T-cell (primary cell): ENCODE measurements around the gene SFT2D1. TPM values are rescaled to one million over a fixed set of nuclear protein-coding genes. Genes with fewer than 3 reads are reported as not detected.

ENCODE experiments used
- ATAC-seq, 4 experiments: fragments of 200-7000 bp in 3 of 4; fragments of 150-1000 bp in 1 of 4; cut with Tn5 transposase; replicated peaks in 1 of 4; 1 replicate in 3 of 4; 2 replicates in 1 of 4; pipeline ENCODE4 v1.10.0; 2021; ENCODE audit warnings: moderate library complexity in 3 of 4, mild to moderate bottlenecking in 2 of 4, moderate number of reproducible peaks in 1 of 4
- CTCF ChIA-PET, 2 donors: fragments of 300-600 bp; sonication (Branson Sonifier 250); formaldehyde crosslinking; loops; one replicate each; lab custom pipeline; 2022; ENCODE audit warnings: antibody characterized with exemption in 2 of 2; lab: Charles Lee
- POLR2A ChIA-PET, 2 donors: fragments of 300-600 bp; sonication (Branson Sonifier 250); formaldehyde crosslinking; loops; one replicate each; lab custom pipeline; 2022; ENCODE audit warnings: antibody characterized with exemption in 2 of 2; lab: Charles Lee
- DNase-seq, 35 experiments: peaks; one replicate each; pipeline versions ENCODE4 v3.0.0 to v3.0.0-alpha.2; 2013 to 2023
- H3K27ac ChIP-seq: one replicate; pipeline ENCODE4 v1.5.1; 2013; ENCODE audit warnings: low read length
- H3K27me3 ChIP-seq, 2 experiments: replicated peaks in 1 of 2; 1 replicate in 1 of 2; 2 replicates in 1 of 2; pipeline versions ENCODE4 v1.6.1 to v1.7.0; 2013; ENCODE audit warnings: low read length in 1 of 2, mixed read lengths in 1 of 2; ENCODE audit not compliant: control insufficient read depth in 2 of 2, insufficient read depth in 2 of 2; ENCODE audit errors: extremely low read depth in 1 of 2
- H3K36me3 ChIP-seq, 2 donors: 1 replicate in 1 of 2; 2 replicates in 1 of 2; pipeline versions ENCODE4 v1.6.1 to v1.7.0; 2013; ENCODE audit warnings: low read length in 1 of 2; ENCODE audit not compliant: control insufficient read depth in 2 of 2, insufficient read depth in 1 of 2; ENCODE audit errors: extremely low read depth in 1 of 2
- H3K4me1 ChIP-seq, 2 experiments: 1 replicate in 1 of 2; 2 replicates in 1 of 2; pipeline versions ENCODE4 v1.6.1 to v1.7.0; 2013; ENCODE audit warnings: low read length in 2 of 2, mixed read lengths in 1 of 2; ENCODE audit not compliant: insufficient read depth in 2 of 2, control insufficient read depth in 1 of 2; ENCODE audit errors: extremely low read depth in 1 of 2
- H3K4me3 ChIP-seq, 2 donors: 1 replicate in 1 of 2; 2 replicates in 1 of 2; pipeline versions ENCODE4 v1.5.1 to v1.7.0; 2013; ENCODE audit warnings: mild to moderate bottlenecking in 2 of 2, low read length in 1 of 2, moderate library complexity in 1 of 2; ENCODE audit not compliant: control insufficient read depth in 1 of 2; ENCODE audit errors: extremely low read depth in 1 of 2
- H3K9me3 ChIP-seq: 2 replicates; pipeline ENCODE4 v1.7.0; 2013
- H3K27ac Mint-ChIP-seq, 2 donors: one replicate each; pipeline ENCODE4 v1.8.0; 2020 to 2021; ENCODE audit warnings: mild to moderate bottlenecking in 2 of 2, mixed read lengths in 2 of 2
- H3K27me3 Mint-ChIP-seq, 2 donors: one replicate each; pipeline ENCODE4 v1.8.0; 2021 to 2022; ENCODE audit warnings: mixed read lengths in 2 of 2
- H3K36me3 Mint-ChIP-seq: one replicate; pipeline ENCODE4 v1.8.0; 2021; ENCODE audit warnings: mixed read lengths
- H3K4me1 Mint-ChIP-seq, 3 donors: one replicate each; pipeline ENCODE4 v1.8.0; 2020 to 2022; ENCODE audit warnings: mixed read lengths in 3 of 3, mild to moderate bottlenecking in 1 of 3
- H3K4me3 Mint-ChIP-seq, 3 donors: one replicate each; pipeline ENCODE4 v1.8.0; 2020 to 2022; ENCODE audit warnings: mild to moderate bottlenecking in 3 of 3, mixed read lengths in 3 of 3, moderate library complexity in 3 of 3
- H3K9me3 Mint-ChIP-seq, 3 donors: one replicate each; pipeline ENCODE4 v1.8.0; 2020 to 2022; ENCODE audit warnings: mixed read lengths in 3 of 3
- WGBS: methylation state at CpG from one replicate; pipeline ENCODE4 v1.1.5; 2013; ENCODE audit warnings: missing lambda C conversion rate; ENCODE audit not compliant: insufficient coverage; 5-methylcytosine and 5-hydroxymethylcytosine counted together
- total RNA-seq, 35 experiments: library from RNA in 6 of 35; stranded (reverse) in 6 of 35; fragments of 120-200 nt in 1 of 35; gene quantifications; one replicate each; pipeline versions ENCODE4 v1.2.1 to v1.2.4 and lab custom pipeline; 2013 to 2026

Gene SFT2D1
- total RNA-seq, 5 donors from 2014 or later (not counting 1 experiment from before 2014, with no cell fraction given): 13.8 to 32.0 (median 24.6) TPM

GRCh38 chr6:166381381-166381732 lies 39.0 kb upstream of the SFT2D1 start:
- ChIA-PET POLR2A (interaction anchor here in 1 of 2 donors (1.3 kb wide), 1 partner anchor 38 kb away, joined by 4 read pairs; no protein-coding TSS in a partner anchor), CTCF (interaction anchor here (0.6 to 2.5 kb wide), 38 partner anchors 8 to 619 kb away, joined by 3 to 19 read pairs (median 4); partner anchors contain the start of genes PRR18 (in 1 of the 2) and RPS6KA2 (in 1 of the 2))
- DNase-seq (no peak), ATAC-seq (no peak)
- no peaks in the 10 kb centered on the region for H3K27me3 ChIP-seq
- peak overlapping the region; percentile 91 to 95 (median 92) for H3K4me3 Mint-ChIP-seq
- no peaks in the 10 kb centered on the region for H3K27me3 Mint-ChIP-seq
- H3K27ac ChIP-seq: no peak overlapping the region
- H3K9me3 ChIP-seq: no peaks in the 10 kb centered on the region
- H3K4me3 ChIP-seq: peak overlapping the region; percentile 59 to 84
- WGBS: no CpG with 5 or more reads among the region's 6 CpGs
- H3K4me1 Mint-ChIP-seq: peaks cover 10 to 18% (median 15%) of the 10 kb centered on the region in 3 donors
- no peaks in the 10 kb centered on the region for H3K9me3 Mint-ChIP-seq
- peaks cover 5% of the 10 kb centered on the region for H3K36me3 Mint-ChIP-seq
- peaks cover 11 to 14% of the 10 kb centered on the region in 2 experiments for H3K4me1 ChIP-seq
- H3K27ac Mint-ChIP-seq: peak overlapping the region; percentile 59 to 78
- H3K36me3 ChIP-seq: no peaks in the 10 kb centered on the region

- no peak for DNase-seq
- no peak overlapping the region for H3K4me3 Mint-ChIP-seq
- no peaks in the 10 kb centered on the region for H3K27me3 Mint-ChIP-seq
- H3K4me1 ChIP-seq: peaks cover 11 to 14% of the 10 kb centered on the region in 2 experiments
- no peaks in the 10 kb centered on the region for H3K9me3 Mint-ChIP-seq
- H3K27ac Mint-ChIP-seq: no peak overlapping the region
- no CpG with 5 or more reads among the region's 4 CpGs for WGBS
- H3K36me3 Mint-ChIP-seq: peaks cover 5% of the 10 kb centered on the region
- H3K27me3 ChIP-seq: no peaks in the 10 kb centered on the region
- H3K9me3 ChIP-seq: no peaks in the 10 kb centered on the region
- ATAC-seq: no peak
- H3K4me1 Mint-ChIP-seq: peaks cover 10 to 18% (median 15%) of the 10 kb centered on the region in 3 donors
- no peak overlapping the region for H3K4me3 ChIP-seq
- H3K27ac ChIP-seq: no peak overlapping the region
- ChIA-PET CTCF (interaction anchor here (0.6 to 2.5 kb wide), 5 partner anchors 20 to 67 kb away, joined by 5 to 19 read pairs (median 11); no protein-coding TSS in a partner anchor), POLR2A (interaction anchor here in 1 of 2 donors (0.6 kb wide), 1 partner anchor 159 kb away, joined by 3 read pairs; no protein-coding TSS in a partner anchor)
- H3K36me3 ChIP-seq: no peaks in the 10 kb centered on the region
Observed at GRCh38 chr6:166379800-166380199, 37.5 kb upstream of the SFT2D1 start.

GRCh38 chr6:166379103-166379586 lies 36.8 kb upstream of the SFT2D1 start:
- H3K9me3 Mint-ChIP-seq: no peaks in the 10 kb centered on the region
- no peaks in the 10 kb centered on the region for H3K27me3 Mint-ChIP-seq
- H3K4me3 Mint-ChIP-seq: no peak overlapping the region
- H3K4me1 Mint-ChIP-seq: peaks cover 10 to 16% (median 13%) of the 10 kb centered on the region in 3 donors
- no peak for ATAC-seq
- Histone ChIP-seq H3K4me1 (peaks cover 11 to 12% of the 10 kb centered on the region in 2 experiments), H3K27me3 (no peaks in the 10 kb centered on the region), H3K27ac (no peak overlapping the region), H3K36me3 (no peaks in the 10 kb centered on the region), H3K9me3 (no peaks in the 10 kb centered on the region), H3K4me3 (no peak overlapping the region)
- peaks cover 5% of the 10 kb centered on the region for H3K36me3 Mint-ChIP-seq
- no peak for DNase-seq
- no CpG with 5 or more reads among the region's 1 CpG for WGBS
- no peak overlapping the region for H3K27ac Mint-ChIP-seq
- ChIA-PET POLR2A (interaction anchor here in 1 of 2 donors (0.6 kb wide), 1 partner anchor 128 kb away, joined by 3 read pairs; no protein-coding TSS in a partner anchor), CTCF (interaction anchor here (0.9 to 2.4 kb wide), 3 partner anchors 20 to 66 kb away, joined by 3 to 13 read pairs (median 6); no protein-coding TSS in a partner anchor)

- Mint-ChIP-seq H3K4me1 (peaks cover 9 to 11% (median 10%) of the 10 kb centered on the region in 3 donors), H3K36me3 (peaks cover 5% of the 10 kb centered on the region)
- POLR2A ChIA-PET: interaction anchor here in 1 of 2 donors (0.7 kb wide), 1 partner anchor 1547 kb away, joined by 5 read pairs; no protein-coding TSS in a partner anchor
Observed at GRCh38 chr6:166377721-166378120, 35.4 kb upstream of the SFT2D1 start.

GRCh38 chr6:166375013-166375412 lies 32.7 kb upstream of the SFT2D1 start:
- H3K9me3 Mint-ChIP-seq: no peaks in the 10 kb centered on the region
- Histone ChIP-seq H3K36me3 (no peaks in the 10 kb centered on the region), H3K27ac (no peak overlapping the region), H3K4me3 (no peak overlapping the region), H3K9me3 (no peaks in the 10 kb centered on the region), H3K27me3 (no peaks in the 10 kb centered on the region), H3K4me1 (no peaks in the 10 kb centered on the region)
- no peak overlapping the region for H3K27ac Mint-ChIP-seq
- peaks cover 0 to 1% (median 0%) of the 10 kb centered on the region in 3 donors for H3K4me1 Mint-ChIP-seq
- POLR2A ChIA-PET: interaction anchor here in 1 of 2 donors (0.7 kb wide), 1 partner anchor 16 kb away, joined by 3 read pairs; no protein-coding TSS in a partner anchor
- WGBS: no CpG with 5 or more reads among the region's 1 CpG
- no peak for DNase-seq
- CTCF ChIA-PET: interaction anchor here (0.6 to 0.7 kb wide), 2 partner anchors 56 to 62 kb away, joined by 4 read pairs; no protein-coding TSS in a partner anchor
- H3K27me3 Mint-ChIP-seq: no peaks in the 10 kb centered on the region
- peaks cover 5% of the 10 kb centered on the region for H3K36me3 Mint-ChIP-seq
- H3K4me3 Mint-ChIP-seq: no peak overlapping the region
- ATAC-seq: no peak

More at GRCh38 chr6:166377721-166378120, 35.4 kb upstream of the SFT2D1 start:
- 0% methylated on average over 1 of the region's 2 CpGs for WGBS
- Histone ChIP-seq H3K9me3 (no peaks in the 10 kb centered on the region), H3K27me3 (no peaks in the 10 kb centered on the region), H3K4me1 (peaks cover 6 to 8% of the 10 kb centered on the region in 2 experiments), H3K4me3 (no peak overlapping the region), H3K27ac (no peak overlapping the region), H3K36me3 (no peaks in the 10 kb centered on the region)
- no peak overlapping the region for H3K27ac Mint-ChIP-seq
- no peaks in the 10 kb centered on the region for H3K27me3 Mint-ChIP-seq
- ATAC-seq: no peak
- H3K4me3 Mint-ChIP-seq: no peak overlapping the region
- no peaks in the 10 kb centered on the region for H3K9me3 Mint-ChIP-seq
- no peak for DNase-seq
- CTCF ChIA-PET: interaction anchor here in 1 of 2 donors (0.6 kb wide), 2 partner anchors 60 to 84 kb away, joined by 3 read pairs; no protein-coding TSS in a partner anchor

GRCh38 chr6:166370489-166370888 lies 28.1 kb upstream of the SFT2D1 start:
- H3K36me3 Mint-ChIP-seq: peaks cover 20% of the 10 kb centered on the region
- no peaks in the 10 kb centered on the region for H3K4me1 Mint-ChIP-seq
- WGBS: no CpG with 5 or more reads among the region's 3 CpGs
- ATAC-seq: no peak
- DNase-seq: no peak
- CTCF ChIA-PET: no interaction called here
- H3K9me3 Mint-ChIP-seq: no peaks in the 10 kb centered on the region
- H3K27ac Mint-ChIP-seq: no peak overlapping the region
- peaks cover 0 to 3% of the 10 kb centered on the region in 2 donors for H3K36me3 ChIP-seq
- no peak overlapping the region for H3K4me3 Mint-ChIP-seq
- H3K27me3 Mint-ChIP-seq: no peaks in the 10 kb centered on the region
- POLR2A ChIA-PET: no interaction called here
- H3K27ac ChIP-seq: no peak overlapping the region
- no peaks in the 10 kb centered on the region for H3K9me3 ChIP-seq
- no peak overlapping the region for H3K4me3 ChIP-seq
- H3K4me1 ChIP-seq: no peaks in the 10 kb centered on the region
- no peaks in the 10 kb centered on the region for H3K27me3 ChIP-seq
